Measurements from ENCODE around the gene SLC10A1.

- TF ChIP-seq, protein P1, sequence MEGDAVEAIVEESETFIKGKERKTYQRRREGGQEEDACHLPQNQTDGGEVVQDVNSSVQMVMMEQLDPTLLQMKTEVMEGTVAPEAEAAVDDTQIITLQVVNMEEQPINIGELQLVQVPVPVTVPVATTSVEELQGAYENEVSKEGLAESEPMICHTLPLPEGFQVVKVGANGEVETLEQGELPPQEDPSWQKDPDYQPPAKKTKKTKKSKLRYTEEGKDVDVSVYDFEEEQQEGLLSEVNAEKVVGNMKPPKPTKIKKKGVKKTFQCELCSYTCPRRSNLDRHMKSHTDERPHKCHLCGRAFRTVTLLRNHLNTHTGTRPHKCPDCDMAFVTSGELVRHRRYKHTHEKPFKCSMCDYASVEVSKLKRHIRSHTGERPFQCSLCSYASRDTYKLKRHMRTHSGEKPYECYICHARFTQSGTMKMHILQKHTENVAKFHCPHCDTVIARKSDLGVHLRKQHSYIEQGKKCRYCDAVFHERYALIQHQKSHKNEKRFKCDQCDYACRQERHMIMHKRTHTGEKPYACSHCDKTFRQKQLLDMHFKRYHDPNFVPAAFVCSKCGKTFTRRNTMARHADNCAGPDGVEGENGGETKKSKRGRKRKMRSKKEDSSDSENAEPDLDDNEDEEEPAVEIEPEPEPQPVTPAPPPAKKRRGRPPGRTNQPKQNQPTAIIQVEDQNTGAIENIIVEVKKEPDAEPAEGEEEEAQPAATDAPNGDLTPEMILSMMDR (IDR thresholded peaks at IDR 0.05): no peak
- no peak for TF ChIP-seq POLR2A (IDR thresholded peaks at IDR 0.05)
Observed at GRCh38 chr14:69796797-69797500, at the start of gene SLC10A1.
